ENCODE data around the gene PHF2.

DNA sequence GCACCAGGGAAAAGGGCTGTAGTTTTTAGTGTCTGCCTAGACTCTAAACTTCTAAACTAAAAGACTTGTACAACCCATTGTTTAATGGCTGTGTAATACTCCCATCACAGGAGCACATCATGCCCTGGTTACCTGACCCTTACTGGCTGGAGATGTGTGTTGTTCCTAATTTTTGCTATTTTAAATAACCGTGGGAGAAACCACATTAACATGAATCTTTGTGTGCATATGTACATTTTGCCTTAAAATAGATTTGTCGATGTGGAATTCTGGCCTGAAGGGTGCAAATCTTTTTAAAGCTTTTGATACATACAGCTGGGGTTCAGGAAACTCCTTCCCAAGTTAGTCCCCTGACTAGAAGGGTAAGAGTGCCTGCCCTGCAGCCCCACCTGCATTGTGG lies 39.7 kb downstream of the PHF2 start:
- no peak for TF ChIP-seq POLR2A (IDR thresholded peaks at IDR 0.05; ENCODE audit: low read length)
- no peak for TF ChIP-seq GATA1 (IDR thresholded peaks at IDR 0.05; ENCODE audit: low read depth, low read length)
